PFSK-1 (cell line): ENCODE results near the gene RASGRP4.

Experiments used
- FOXP2 ChIP-seq: optimal IDR thresholded peaks from 2 replicates; pipeline ENCODE3; 2011; ENCODE audit warnings: borderline replicate concordance, control low read depth, inconsistent platforms; ENCODE audit not compliant: insufficient read depth; ENCODE audit errors: extremely low read length, extremely low read depth
- POLR2AphosphoS5 ChIP-seq: IDR thresholded peaks from 2 replicates; pipeline ENCODE4 v1.6.1; 2012; ENCODE audit warnings: low read depth, mild to moderate bottlenecking, control low read depth, low read length, moderate library complexity
- SIN3A ChIP-seq: IDR thresholded peaks from 2 replicates; pipeline ENCODE4 v1.6.1; 2012; ENCODE audit warnings: mild to moderate bottlenecking, low read length, moderate library complexity, borderline replicate concordance; ENCODE audit not compliant: insufficient read depth
- TAF1 ChIP-seq: IDR thresholded peaks from 2 replicates; pipeline ENCODE4 v1.6.1; 2012; ENCODE audit warnings: low read length, control low read depth, borderline replicate concordance; ENCODE audit not compliant: insufficient read depth
- TF ChIP-seq, protein P1 (sequence below), 2 experiments: IDR thresholded peaks; 2 replicates each; pipeline versions ENCODE4 v1.6.1 to v1.8.0; 2011 to 2012; ENCODE audit warnings: low read depth in 2 of 2, low read length in 2 of 2, control low read depth in 1 of 2, inconsistent platforms in 1 of 2, mild to moderate bottlenecking in 1 of 2, moderate library complexity in 1 of 2; ENCODE audit not compliant: insufficient read depth in 1 of 2

RASGRP4 gene

GRCh38 chr19:38395381-38396114, 30.5 kb downstream of the RASGRP4 start:
- TF ChIP-seq TAF1 (no peak), FOXP2 (no peak), SIN3A (no peak), POLR2AphosphoS5 (no peak)
- TF ChIP-seq, protein P1, sequence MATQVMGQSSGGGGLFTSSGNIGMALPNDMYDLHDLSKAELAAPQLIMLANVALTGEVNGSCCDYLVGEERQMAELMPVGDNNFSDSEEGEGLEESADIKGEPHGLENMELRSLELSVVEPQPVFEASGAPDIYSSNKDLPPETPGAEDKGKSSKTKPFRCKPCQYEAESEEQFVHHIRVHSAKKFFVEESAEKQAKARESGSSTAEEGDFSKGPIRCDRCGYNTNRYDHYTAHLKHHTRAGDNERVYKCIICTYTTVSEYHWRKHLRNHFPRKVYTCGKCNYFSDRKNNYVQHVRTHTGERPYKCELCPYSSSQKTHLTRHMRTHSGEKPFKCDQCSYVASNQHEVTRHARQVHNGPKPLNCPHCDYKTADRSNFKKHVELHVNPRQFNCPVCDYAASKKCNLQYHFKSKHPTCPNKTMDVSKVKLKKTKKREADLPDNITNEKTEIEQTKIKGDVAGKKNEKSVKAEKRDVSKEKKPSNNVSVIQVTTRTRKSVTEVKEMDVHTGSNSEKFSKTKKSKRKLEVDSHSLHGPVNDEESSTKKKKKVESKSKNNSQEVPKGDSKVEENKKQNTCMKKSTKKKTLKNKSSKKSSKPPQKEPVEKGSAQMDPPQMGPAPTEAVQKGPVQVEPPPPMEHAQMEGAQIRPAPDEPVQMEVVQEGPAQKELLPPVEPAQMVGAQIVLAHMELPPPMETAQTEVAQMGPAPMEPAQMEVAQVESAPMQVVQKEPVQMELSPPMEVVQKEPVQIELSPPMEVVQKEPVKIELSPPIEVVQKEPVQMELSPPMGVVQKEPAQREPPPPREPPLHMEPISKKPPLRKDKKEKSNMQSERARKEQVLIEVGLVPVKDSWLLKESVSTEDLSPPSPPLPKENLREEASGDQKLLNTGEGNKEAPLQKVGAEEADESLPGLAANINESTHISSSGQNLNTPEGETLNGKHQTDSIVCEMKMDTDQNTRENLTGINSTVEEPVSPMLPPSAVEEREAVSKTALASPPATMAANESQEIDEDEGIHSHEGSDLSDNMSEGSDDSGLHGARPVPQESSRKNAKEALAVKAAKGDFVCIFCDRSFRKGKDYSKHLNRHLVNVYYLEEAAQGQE (IDR thresholded peaks at IDR 0.05; ENCODE audit: insufficient read depth in 1 of 2, low read depth in 2 of 2, low read length in 2 of 2): no peak

DNA sequence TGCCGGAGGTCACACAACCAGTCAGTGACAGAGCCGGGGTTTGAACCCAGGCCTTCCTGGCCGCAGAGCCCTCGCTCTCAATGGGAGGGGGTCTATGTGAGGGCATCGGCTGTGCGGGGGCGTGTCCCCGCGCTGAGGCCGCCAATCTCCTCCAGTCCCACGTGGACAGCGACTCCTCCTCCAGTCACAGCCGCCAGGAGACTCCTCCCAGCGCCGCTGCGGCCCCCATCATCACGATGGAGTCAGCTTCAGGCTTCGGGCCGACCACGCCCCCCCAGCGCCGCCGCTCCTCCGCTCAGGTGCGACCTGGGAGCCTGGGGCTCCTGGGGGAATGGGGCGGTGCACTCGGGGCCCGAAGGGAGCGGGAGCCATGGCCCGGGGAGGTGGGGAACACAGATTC, 31.5 kb downstream of the RASGRP4 start:
- TF ChIP-seq, protein P1 (IDR thresholded peaks at IDR 0.05; ENCODE audit: insufficient read depth in 1 of 2, low read depth in 2 of 2, low read length in 2 of 2): no peak
- no peak for TF ChIP-seq POLR2AphosphoS5
- no peak for TF ChIP-seq TAF1
- no peak for TF ChIP-seq FOXP2
- TF ChIP-seq SIN3A: no peak

GRCh38 chr19:38392707-38393308, 33.2 kb downstream of the RASGRP4 start:
- TF ChIP-seq FOXP2: no peak
- TF ChIP-seq TAF1: no peak
- TF ChIP-seq SIN3A: no peak
- TF ChIP-seq, protein P1 (IDR thresholded peaks at IDR 0.05; ENCODE audit: insufficient read depth in 1 of 2, low read depth in 2 of 2, low read length in 2 of 2): no peak
- no peak for TF ChIP-seq POLR2AphosphoS5

DNA sequence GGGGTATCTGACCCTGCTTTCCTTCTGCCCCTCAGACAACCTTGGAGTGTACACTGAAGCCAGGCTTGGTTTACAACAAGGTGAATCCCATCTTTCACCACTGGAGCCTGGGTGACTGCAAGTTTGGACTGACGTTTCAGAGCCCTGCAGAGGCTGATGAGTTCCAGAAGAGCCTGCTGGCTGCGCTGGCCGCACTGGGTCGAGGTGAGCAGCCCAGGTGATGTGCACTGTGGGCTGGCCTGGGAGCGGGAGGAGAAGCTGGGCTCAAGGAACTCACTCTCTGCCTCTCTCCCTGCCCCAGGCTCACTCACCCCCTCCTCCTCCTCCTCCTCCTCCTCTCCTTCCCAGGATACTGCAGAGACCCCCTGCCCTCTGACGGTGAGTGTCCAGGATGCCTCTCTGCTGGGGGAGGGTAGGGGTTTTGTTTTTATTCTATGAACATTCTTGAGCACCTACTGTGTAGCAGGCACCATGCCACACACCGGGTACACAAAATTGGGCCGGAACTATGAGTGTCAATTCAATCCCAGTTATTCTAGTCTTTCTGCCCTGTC, 34.0 kb downstream of the RASGRP4 start:
- TF ChIP-seq SIN3A (no peak), FOXP2 (no peak), TAF1 (no peak), POLR2AphosphoS5 (no peak; the same call in 1 of the 2 replicates)
- TF ChIP-seq, protein P1 (IDR thresholded peaks at IDR 0.05; ENCODE audit: insufficient read depth in 1 of 2, low read depth in 2 of 2, low read length in 2 of 2): no peak
